GM19238 (cell line): Measurements from ENCODE around the gene NKAIN2.
"Not testable (repeated sequence)": the region's sequence is repeated elsewhere in the genome, so short reads cannot be mapped to it uniquely, and the experiment has no call there.

Experiments used
- DNase-seq: peaks from one replicate; pipeline ENCODE4 v3.0.0; 2011; ENCODE audit warnings: low spot score; ENCODE audit not compliant: insufficient read length

The NKAIN2 gene

GRCh38 chr6:124300907-124301306 lies 497.2 kb downstream of the NKAIN2 start:
- not testable (repeated sequence) for DNase-seq

GRCh38 chr6:124303971-124304370 lies 500.3 kb downstream of the NKAIN2 start:
- no peak for DNase-seq

- no peak for DNase-seq
These were observed 506.5 kb downstream of the NKAIN2 start for GRCh38 chr6:124310139-124310538.

- DNase-seq, result no peak
These were observed 515.7 kb downstream of the NKAIN2 start for GRCh38 chr6:124319410-124319809.

- no peak for DNase-seq
These were observed 520.6 kb downstream of the NKAIN2 start for GRCh38 chr6:124324237-124324636.

- no peak for DNase-seq
These were observed 526.5 kb downstream of the NKAIN2 start for GRCh38 chr6:124330197-124330596.

GRCh38 chr6:124334359-124334758 lies 530.7 kb downstream of the NKAIN2 start:
- no peak for DNase-seq

- DNase-seq, result no peak
These were observed 536.1 kb downstream of the NKAIN2 start for GRCh38 chr6:124339610-124340334.

- not testable (repeated sequence) for DNase-seq
These were observed 544.7 kb downstream of the NKAIN2 start for GRCh38 chr6:124348339-124348738.

- DNase-seq, result no peak
These were observed 551.5 kb downstream of the NKAIN2 start for GRCh38 chr6:124355146-124355545.

GRCh38 chr6:124356276-124356810 lies 552.7 kb downstream of the NKAIN2 start:
- no peak for DNase-seq

GRCh38 chr6:124356811-124357210 lies 553.1 kb downstream of the NKAIN2 start:
- no peak for DNase-seq

- no peak for DNase-seq
These were observed 564.5 kb downstream of the NKAIN2 start for GRCh38 chr6:124368131-124368530.

GRCh38 chr6:124371974-124372475 lies 568.4 kb downstream of the NKAIN2 start:
- no peak for DNase-seq

GRCh38 chr6:124373386-124373785 lies 569.7 kb downstream of the NKAIN2 start:
- DNase-seq, result no peak

GRCh38 chr6:124389127-124389526 lies 585.5 kb downstream of the NKAIN2 start:
- DNase-seq, result no peak

- DNase-seq, result no peak
These were observed 589.9 kb downstream of the NKAIN2 start for GRCh38 chr6:124393536-124393935.

- no peak for DNase-seq
These were observed 592.7 kb downstream of the NKAIN2 start for GRCh38 chr6:124396361-124396760.

- no peak for DNase-seq
These were observed 596.8 kb downstream of the NKAIN2 start for GRCh38 chr6:124400261-124400999.

GRCh38 chr6:124410425-124410824 lies 606.8 kb downstream of the NKAIN2 start:
- not testable (repeated sequence) for DNase-seq

GRCh38 chr6:124412657-124413056 lies 609.0 kb downstream of the NKAIN2 start:
- DNase-seq, result not testable (repeated sequence)

- no peak for DNase-seq
These were observed 616.6 kb downstream of the NKAIN2 start for GRCh38 chr6:124420116-124420840.
